BE2C (cell line): ENCODE data around the gene TUBB.
"Not testable (repeated sequence)": the region's sequence is repeated elsewhere in the genome, so short reads cannot be mapped to it uniquely, and the experiment has no call there.

Source experiments
- DNase-seq: peaks from one replicate; pipeline ENCODE4 v3.0.0-alpha.2; 2020
- H3K27me3 ChIP-seq: fragments of 250-450 bp; sonication (Bioruptor Pico); 2 replicates; pipeline ENCODE4 v1.5.1; 2020; ENCODE audit warnings: mild to moderate bottlenecking
- H3K36me3 ChIP-seq: fragments of 250-450 bp; sonication (Bioruptor Pico); 2 replicates; pipeline ENCODE4 v1.5.1; 2020; ENCODE audit warnings: mild to moderate bottlenecking
- H3K4me1 ChIP-seq: fragments of 250-450 bp; sonication (Bioruptor Pico); 2 replicates; pipeline ENCODE4 v1.5.1; 2020
- H3K4me3 ChIP-seq: 2 replicates; pipeline ENCODE4 v1.5.1; 2011; ENCODE audit warnings: low read depth, low read length
- H3K9me3 ChIP-seq: fragments of 250-450 bp; sonication (Bioruptor Pico); 2 replicates; pipeline ENCODE4 v1.5.1; 2020
- CTCF ChIP-seq: IDR thresholded peaks from 2 replicates; pipeline ENCODE4 v1.5.1; 2012; ENCODE audit warnings: mild to moderate bottlenecking, low read depth, low read length

TUBB gene

DNA sequence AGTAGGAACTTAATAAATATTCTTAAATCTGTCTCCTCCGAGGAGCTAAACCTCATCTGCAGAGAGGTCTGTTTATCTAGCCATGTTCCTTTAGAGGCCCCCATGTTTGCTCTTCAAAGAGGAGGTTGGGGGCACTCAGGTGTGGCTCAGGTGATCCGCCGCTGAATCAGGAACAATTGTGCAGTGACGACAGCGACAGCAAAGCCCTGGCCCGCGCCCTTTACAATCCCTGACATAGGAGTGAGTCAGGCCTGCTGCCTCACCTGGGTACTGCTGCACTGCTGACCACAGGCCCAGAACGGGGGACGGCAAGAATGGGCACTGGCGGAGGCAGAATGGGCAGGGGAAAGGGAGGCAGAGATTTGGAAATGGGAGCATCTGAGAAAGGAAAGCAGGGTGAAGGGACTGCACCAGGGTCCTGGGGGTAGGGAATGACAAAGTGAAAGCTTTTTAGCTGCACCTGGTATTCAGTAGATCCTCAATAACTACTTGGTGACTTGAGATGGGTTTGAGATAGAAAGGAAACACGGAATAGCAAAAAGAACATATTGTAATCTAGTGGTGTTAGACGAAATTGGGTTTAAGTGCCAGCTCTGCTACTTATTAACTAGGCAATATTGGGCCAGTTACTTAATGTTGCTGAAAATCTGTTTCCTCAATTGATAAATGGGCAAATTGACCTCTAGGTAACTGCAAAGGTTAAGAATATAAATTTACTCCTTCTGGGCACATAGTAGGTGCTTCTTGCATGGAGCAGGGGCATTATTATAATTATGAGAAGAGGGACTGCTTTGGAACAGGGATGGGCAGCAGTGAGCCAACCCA, 29.6 kb downstream of the TUBB start:
- no peaks in the 10 kb centered on the region for H3K36me3 ChIP-seq
- no peak overlapping the region for H3K4me3 ChIP-seq
- DNase-seq: no peak

DNA sequence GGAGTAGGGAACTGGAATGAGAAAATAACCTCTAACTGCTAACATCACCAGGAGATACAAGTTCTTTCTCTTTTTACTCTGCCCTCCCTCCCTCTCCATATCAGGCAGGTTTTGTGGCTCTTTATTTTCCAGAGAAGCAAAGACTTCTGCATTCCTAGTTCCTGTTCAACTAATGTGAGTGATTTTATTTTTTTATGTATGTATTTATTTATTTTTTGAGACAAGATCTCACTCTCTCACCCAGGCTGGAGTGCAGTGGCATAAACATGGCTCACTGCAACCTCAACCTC, 30.2 kb downstream of the TUBB start:
- TF ChIP-seq CTCF: no peak
- peaks cover 15% of the 10 kb centered on the region for H3K4me1 ChIP-seq
- H3K4me3 ChIP-seq: no peak overlapping the region
- no peaks in the 10 kb centered on the region for H3K9me3 ChIP-seq
- H3K27me3 ChIP-seq: no peaks in the 10 kb centered on the region
- no peaks in the 10 kb centered on the region for H3K36me3 ChIP-seq
- no peak for DNase-seq

More for the DNA sequence above, 29.6 kb downstream of the TUBB start:
- H3K9me3 ChIP-seq: no peaks in the 10 kb centered on the region
- no peaks in the 10 kb centered on the region for H3K27me3 ChIP-seq
- TF ChIP-seq CTCF: no peak
- peaks cover 15% of the 10 kb centered on the region for H3K4me1 ChIP-seq

DNA sequence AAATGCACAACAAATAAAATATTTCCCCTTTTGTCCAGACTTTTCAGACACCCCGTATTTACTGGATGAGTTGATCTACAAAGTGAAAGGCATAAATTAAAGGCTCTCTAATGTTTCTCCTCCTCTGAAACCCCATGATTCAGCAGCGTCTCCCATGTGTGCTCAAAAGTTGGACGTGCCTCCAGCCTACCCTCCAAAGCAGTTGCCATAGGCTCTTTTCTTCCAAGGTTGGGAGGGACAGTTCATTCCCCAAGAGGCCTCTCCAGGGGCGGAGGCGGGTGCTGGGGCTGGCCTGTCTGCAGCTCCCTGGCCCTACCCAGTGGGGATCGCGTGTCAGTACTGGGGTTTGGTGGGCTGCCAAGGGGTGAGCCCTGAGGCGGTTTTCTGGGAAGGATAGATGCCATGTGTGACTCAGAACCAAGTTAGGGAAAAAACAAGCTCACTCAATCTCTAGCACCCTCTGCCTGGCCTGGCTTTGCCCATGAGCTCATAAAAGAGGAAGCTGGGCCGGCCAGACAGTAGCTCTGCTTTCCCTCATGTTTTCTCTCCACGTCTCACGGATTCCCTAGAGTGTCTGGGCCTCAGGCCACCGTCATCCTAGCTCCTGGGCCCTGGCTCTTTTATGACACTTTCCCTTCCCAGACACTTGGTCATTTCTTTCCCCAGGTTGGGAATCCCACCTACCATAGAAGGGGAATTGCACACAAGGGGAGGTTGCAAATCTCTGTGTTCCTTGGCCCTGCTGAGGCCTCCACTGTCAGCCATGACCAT, 32.2 kb downstream of the TUBB start:
- TF ChIP-seq CTCF: no peak
- H3K9me3 ChIP-seq: no peaks in the 10 kb centered on the region
- peak; percentile 92 for DNase-seq
- peaks cover 15% of the 10 kb centered on the region for H3K4me1 ChIP-seq
- no peaks in the 10 kb centered on the region for H3K36me3 ChIP-seq
- H3K27me3 ChIP-seq: no peaks in the 10 kb centered on the region
- no peak overlapping the region for H3K4me3 ChIP-seq

- H3K36me3 ChIP-seq: no peaks in the 10 kb centered on the region
- peaks cover 15% of the 10 kb centered on the region for H3K4me1 ChIP-seq
- H3K9me3 ChIP-seq: no peaks in the 10 kb centered on the region
- DNase-seq: no peak
- TF ChIP-seq CTCF: no peak
- no peaks in the 10 kb centered on the region for H3K27me3 ChIP-seq
- no peak overlapping the region for H3K4me3 ChIP-seq
These were observed 34.5 kb downstream of the TUBB start for GRCh38 chr6:30754631-30755030.

DNA sequence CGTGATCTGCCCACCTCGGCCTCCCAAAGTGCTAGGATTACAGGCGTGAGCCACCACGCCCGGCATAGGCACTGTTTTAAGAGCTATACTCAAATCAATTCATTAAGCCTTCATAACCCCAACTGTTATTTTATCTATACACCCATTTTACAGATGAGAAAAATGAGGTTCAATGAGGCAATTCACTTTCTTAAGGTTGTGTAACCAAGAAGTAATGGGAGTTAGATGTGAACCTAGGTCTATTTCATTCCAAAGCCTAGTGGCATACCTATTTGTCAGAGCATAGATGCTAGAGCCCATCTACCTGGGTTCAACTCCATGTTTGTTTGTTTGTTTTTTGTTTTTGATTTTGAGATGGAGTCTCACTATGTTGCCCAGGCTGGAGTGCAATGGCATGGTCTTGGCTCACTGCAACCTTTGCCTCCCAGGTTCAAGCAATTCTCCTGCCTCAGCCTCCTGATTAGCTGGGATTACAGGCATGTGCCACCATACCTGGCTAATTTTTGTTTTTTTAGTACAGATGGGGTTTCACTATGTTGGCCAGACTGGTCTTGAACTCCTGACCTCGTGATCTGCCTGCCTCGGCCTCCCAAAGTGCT, 36.4 kb downstream of the TUBB start:
- not testable (repeated sequence) for DNase-seq, H3K9me3 ChIP-seq
- H3K4me1 ChIP-seq: peaks cover 15% of the 10 kb centered on the region

DNA sequence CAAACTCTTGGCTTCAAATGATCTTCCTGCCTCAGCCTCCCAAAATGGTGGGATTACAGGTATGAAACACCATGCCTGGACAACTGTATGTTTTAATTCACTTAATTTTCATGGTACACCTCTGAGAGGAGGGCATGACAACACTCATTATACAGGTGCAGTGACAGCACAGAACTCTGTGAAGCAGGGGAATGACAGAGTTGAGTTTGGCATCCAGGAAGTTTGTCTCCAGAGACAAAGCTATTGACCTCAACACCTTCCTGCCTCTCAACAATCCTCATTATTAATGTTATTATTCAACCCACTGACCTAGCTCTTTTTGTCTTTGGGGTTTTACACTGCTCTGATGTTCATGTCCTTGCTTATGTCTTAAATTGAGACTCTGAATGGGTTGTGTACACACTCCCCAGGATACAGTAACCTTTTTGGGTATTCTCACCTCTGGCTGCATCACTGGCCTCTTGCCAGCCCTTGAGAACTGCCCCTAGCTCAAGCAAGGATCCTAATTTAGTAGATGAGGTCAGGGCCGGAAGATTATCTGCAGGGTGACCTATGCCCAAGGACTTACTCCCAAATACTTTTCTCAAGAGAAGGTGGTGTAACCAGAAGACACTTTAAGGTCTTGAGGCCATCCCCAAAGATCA, 37.2 kb downstream of the TUBB start:
- Histone ChIP-seq H3K9me3 (no peaks in the 10 kb centered on the region), H3K4me3 (no peak overlapping the region), H3K36me3 (no peaks in the 10 kb centered on the region), H3K4me1 (peaks cover 8% of the 10 kb centered on the region), H3K27me3 (no peaks in the 10 kb centered on the region)
- no peak for TF ChIP-seq CTCF
- DNase-seq: no peak

More for the DNA sequence above, 36.4 kb downstream of the TUBB start:
- not testable (repeated sequence) for H3K4me3 ChIP-seq, H3K36me3 ChIP-seq, H3K27me3 ChIP-seq
